ENCODE results near the gene IDS. TPM values are rescaled to one million over a fixed set of nuclear protein-coding genes. Genes with fewer than 3 reads are reported as not detected.
A peak's percentile ranks its signal among the peaks of the same experiment; 100 is the strongest.
"Not testable (repeated sequence)": the region's sequence is repeated elsewhere in the genome, so short reads cannot be mapped to it uniquely, and the experiment has no call there.

IDS gene
- total RNA-seq, 1 experiment from 2014 or later: 92.5 TPM

- no peak for DNase-seq (ENCODE audit: low read depth)
Measured at GRCh38 chrX:149498767-149499166, 6.3 kb downstream of the IDS start.

GRCh38 chrX:149497626-149498025 is 7.5 kb downstream of the IDS start:
- peak; percentile 95 for DNase-seq (ENCODE audit: low read depth)

- DNase-seq (ENCODE audit: low read depth): no peak
Measured at GRCh38 chrX:149497054-149497453, 8.1 kb downstream of the IDS start.

GRCh38 chrX:149495573-149496071 is 9.5 kb downstream of the IDS start:
- DNase-seq (ENCODE audit: low read depth): peak; percentile 97

GRCh38 chrX:149494844-149495565 is 10.1 kb downstream of the IDS start:
- DNase-seq (ENCODE audit: low read depth): peak; percentile 25

GRCh38 chrX:149493567-149494562 is 11.2 kb downstream of the IDS start:
- peak; percentile 72 for DNase-seq (ENCODE audit: low read depth)

- peak; percentile 30 for DNase-seq (ENCODE audit: low read depth)
Measured at GRCh38 chrX:149491812-149492211, 13.3 kb downstream of the IDS start.

- DNase-seq (ENCODE audit: low read depth): no peak
Measured at GRCh38 chrX:149490100-149490499, 15.0 kb downstream of the IDS start.

GRCh38 chrX:149488411-149489052 is 16.6 kb downstream of the IDS start:
- not testable (repeated sequence) for DNase-seq (ENCODE audit: low read depth)

GRCh38 chrX:149488008-149488407 is 17.1 kb downstream of the IDS start:
- DNase-seq (ENCODE audit: low read depth): not testable (repeated sequence)

- no peak for DNase-seq (ENCODE audit: low read depth)
Measured at GRCh38 chrX:149487292-149487691, 17.8 kb downstream of the IDS start.

- no peak for DNase-seq (ENCODE audit: low read depth)
Measured at GRCh38 chrX:149476513-149476912, 28.6 kb downstream of the IDS start.

- DNase-seq (ENCODE audit: low read depth): no peak
Measured at GRCh38 chrX:149473966-149474365, 31.1 kb downstream of the IDS start.

- DNase-seq (ENCODE audit: low read depth): no peak
Measured at GRCh38 chrX:149473092-149473491, 32.0 kb downstream of the IDS start.

GRCh38 chrX:149472625-149473024 is 32.5 kb downstream of the IDS start:
- peak; percentile 44 for DNase-seq (ENCODE audit: low read depth)

GRCh38 chrX:149471397-149471796 is 33.7 kb downstream of the IDS start:
- DNase-seq (ENCODE audit: low read depth): no peak

GRCh38 chrX:149470955-149471354 is 34.2 kb downstream of the IDS start:
- DNase-seq (ENCODE audit: low read depth): peak; percentile 77

- DNase-seq (ENCODE audit: low read depth): no peak
Measured at GRCh38 chrX:149469406-149469805, 35.7 kb downstream of the IDS start.

- no peak for DNase-seq (ENCODE audit: low read depth)
Measured at GRCh38 chrX:149467920-149468319, 37.2 kb downstream of the IDS start.

GRCh38 chrX:149467461-149467860 is 37.6 kb downstream of the IDS start:
- no peak for DNase-seq (ENCODE audit: low read depth)

GRCh38 chrX:149462849-149463248 is 42.3 kb downstream of the IDS start:
- DNase-seq (ENCODE audit: low read depth): no peak

GRCh38 chrX:149461746-149462145 is 43.4 kb downstream of the IDS start:
- DNase-seq (ENCODE audit: low read depth): no peak

Data from M059J (cell line).